SH-SY5Y (cell line): Measurements from ENCODE around the gene LDB2.

ENCODE experiments used
- GATA2 ChIP-seq: IDR thresholded peaks from 2 replicates; pipeline ENCODE4 v1.6.1; 2011; ENCODE audit warnings: mild to moderate bottlenecking, low read depth, low read length
- GATA3 ChIP-seq: IDR thresholded peaks from 2 replicates; pipeline ENCODE4 v1.6.1; 2011; ENCODE audit warnings: low read depth, mild to moderate bottlenecking, low read length, moderate library complexity

DNA sequence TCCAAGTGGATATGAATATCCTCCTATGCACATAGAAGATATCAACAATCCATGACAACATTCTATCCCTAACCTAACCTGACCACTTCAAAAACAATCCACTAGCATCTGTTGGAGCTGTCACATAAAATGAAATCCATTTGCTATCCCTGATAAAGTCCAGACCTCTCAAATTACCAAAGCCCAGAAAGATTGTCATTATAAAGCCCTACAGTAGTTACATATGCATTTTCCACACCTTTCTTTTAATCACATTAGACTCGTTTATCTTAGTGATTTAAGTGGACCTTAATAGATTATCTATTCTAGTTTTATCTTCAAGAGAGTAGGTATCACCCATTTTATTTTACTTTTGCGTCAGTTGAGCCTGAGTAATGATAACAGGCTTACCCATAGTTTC lies 30.6 kb downstream of the LDB2 start:
- TF ChIP-seq GATA2 (no peak), GATA3 (0 out of 2 replicates have a peak, but pooled peaks have one; percentile 20)
